ENCODE data around the gene ALG14. TPM values are rescaled to one million over a fixed set of nuclear protein-coding genes. Genes with fewer than 3 reads are reported as not detected.

ALG14 gene
- total and polyA plus RNA-seq, 2 donors (not counting 3 experiments of a cell fraction or from before 2014, with no cell fraction given), result 2.6 to 8.6 TPM

- intact Hi-C loops (cut with micrococcal nuclease) (no loop called here), dilution Hi-C loops (cut with MboI; ENCODE audit: extremely low pct_ligation_motif_present, low sequenced_read_pairs) (loop anchor here (25.0 kb wide), 1 partner anchor 122 kb away; no protein-coding TSS in a partner anchor)
- Histone ChIP-seq H3K9me3 (replicated peaks; ENCODE audit: control insufficient read depth, insufficient read depth, low read length) (no peaks in the 10 kb centered on the region), H3K9ac (replicated peaks; ENCODE audit: extremely low read depth, insufficient read depth, low read length) (no peak overlapping the region), H3K27me3 (ENCODE audit: control insufficient read depth in 2 of 2, insufficient read depth in 2 of 2, low read length in 2 of 2) (no peaks in the 10 kb centered on the region), H3K36me3 (ENCODE audit: control insufficient read depth in 2 of 2, extremely low read depth in 1 of 2, insufficient read depth in 2 of 2, low read length in 2 of 2) (no peaks in the 10 kb centered on the region), H3K4me2 (ENCODE audit: insufficient read depth, low read length) (no peak overlapping the region), H3K79me2 (ENCODE audit: control insufficient read depth, insufficient read depth, low read length) (no peaks in the 10 kb centered on the region), H3K4me3 (replicated peaks in 1 of 3; ENCODE audit: insufficient read depth in 1 of 3, low read depth in 1 of 3, low read length in 3 of 3) (no peak overlapping the region), H3K27ac (ENCODE audit: insufficient read depth, low read depth, low read length) (no peak overlapping the region), H2AFZ (ENCODE audit: low read depth, low read length) (no peak overlapping the region), H3K4me1 (ENCODE audit: control insufficient read depth, extremely low read depth, insufficient read depth, low read length) (no peaks in the 10 kb centered on the region), H4K20me1 (replicated peaks; ENCODE audit: control insufficient read depth, extremely low read depth, insufficient read depth, low read length) (no peaks in the 10 kb centered on the region), H3K9me1 (replicated peaks; ENCODE audit: control insufficient read depth, extremely low read depth, insufficient read depth, low read length) (no peaks in the 10 kb centered on the region)
- no peak for TF ChIP-seq POLR2AphosphoS5 (IDR thresholded peaks at IDR 0.05; ENCODE audit: insufficient read depth, low read depth, low read length)
- no peak for TF ChIP-seq POLR2A (IDR thresholded peaks at IDR 0.05; ENCODE audit: low read depth, low read length)
- TF ChIP-seq JUN (IDR thresholded peaks at IDR 0.05; ENCODE audit: borderline replicate concordance, insufficient read depth, insufficient read length, low read depth), result no peak
- TF ChIP-seq GATA2 (IDR thresholded peaks at IDR 0.05; ENCODE audit: insufficient read depth, insufficient read length, low read depth, low read length), result no peak
- TF ChIP-seq, protein P1, sequence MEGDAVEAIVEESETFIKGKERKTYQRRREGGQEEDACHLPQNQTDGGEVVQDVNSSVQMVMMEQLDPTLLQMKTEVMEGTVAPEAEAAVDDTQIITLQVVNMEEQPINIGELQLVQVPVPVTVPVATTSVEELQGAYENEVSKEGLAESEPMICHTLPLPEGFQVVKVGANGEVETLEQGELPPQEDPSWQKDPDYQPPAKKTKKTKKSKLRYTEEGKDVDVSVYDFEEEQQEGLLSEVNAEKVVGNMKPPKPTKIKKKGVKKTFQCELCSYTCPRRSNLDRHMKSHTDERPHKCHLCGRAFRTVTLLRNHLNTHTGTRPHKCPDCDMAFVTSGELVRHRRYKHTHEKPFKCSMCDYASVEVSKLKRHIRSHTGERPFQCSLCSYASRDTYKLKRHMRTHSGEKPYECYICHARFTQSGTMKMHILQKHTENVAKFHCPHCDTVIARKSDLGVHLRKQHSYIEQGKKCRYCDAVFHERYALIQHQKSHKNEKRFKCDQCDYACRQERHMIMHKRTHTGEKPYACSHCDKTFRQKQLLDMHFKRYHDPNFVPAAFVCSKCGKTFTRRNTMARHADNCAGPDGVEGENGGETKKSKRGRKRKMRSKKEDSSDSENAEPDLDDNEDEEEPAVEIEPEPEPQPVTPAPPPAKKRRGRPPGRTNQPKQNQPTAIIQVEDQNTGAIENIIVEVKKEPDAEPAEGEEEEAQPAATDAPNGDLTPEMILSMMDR (IDR thresholded peaks at IDR 0.05; ENCODE audit: extremely low read depth in 1 of 2, insufficient read depth in 1 of 2, low read depth in 1 of 2, low read length in 2 of 2), result no peak
- POLR2A ChIA-PET, result no interaction called here
- CTCF ChIA-PET, result interaction anchor here (0.6 to 2.5 kb wide), 3 partner anchors 9 to 180 kb away, joined by 3 to 7 read pairs (median 4); no protein-coding TSS in a partner anchor
- no peak for FAIRE-seq
- DNase-seq (ENCODE audit: low read depth, low spot score), result no peak
- BruUV-seq (replicated peaks), result no TSS peak
These were observed 38.2 kb downstream of the ALG14 start for GRCh38 chr1:95034506-95034905.

DNA sequence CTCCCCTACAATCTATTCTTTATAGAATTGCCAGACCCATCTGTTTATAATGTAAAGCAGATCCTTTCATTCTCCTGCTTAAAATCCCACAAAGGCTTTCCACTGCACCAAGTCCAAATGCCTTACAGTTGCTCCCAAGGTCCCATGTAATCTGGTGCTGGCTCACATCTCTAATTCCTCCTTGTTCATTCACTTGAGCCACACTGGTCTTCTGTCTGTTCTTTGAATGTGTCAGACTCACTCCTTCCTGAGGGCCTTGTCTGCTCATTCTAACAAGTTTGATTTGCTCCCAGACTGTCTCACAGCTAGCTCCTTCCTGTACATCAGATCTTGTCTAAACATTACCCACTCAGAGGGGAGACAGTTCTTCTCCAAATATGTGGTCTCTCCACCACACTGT lies 38.9 kb downstream of the ALG14 start:
- ChIA-PET CTCF (interaction anchor here (0.7 to 2.5 kb wide), 3 partner anchors 8 to 179 kb away, joined by 4 to 7 read pairs (median 6); no protein-coding TSS in a partner anchor), POLR2A (no interaction called here)
- no TSS peak for BruUV-seq (replicated peaks)
- FAIRE-seq (no peak), DNase-seq (ENCODE audit: low read depth, low spot score) (no peak)
- dilution Hi-C loops (cut with MboI; ENCODE audit: extremely low pct_ligation_motif_present, low sequenced_read_pairs) (loop anchor here (25.0 kb wide), 1 partner anchor 122 kb away; no protein-coding TSS in a partner anchor), intact Hi-C loops (cut with micrococcal nuclease) (no loop called here)
- Histone ChIP-seq H3K27ac (ENCODE audit: insufficient read depth, low read depth, low read length) (no peak overlapping the region), H3K4me3 (replicated peaks in 1 of 3; ENCODE audit: insufficient read depth in 1 of 3, low read depth in 1 of 3, low read length in 3 of 3) (no peak overlapping the region), H3K9me3 (replicated peaks; ENCODE audit: control insufficient read depth, insufficient read depth, low read length) (no peaks in the 10 kb centered on the region), H3K36me3 (ENCODE audit: control insufficient read depth in 2 of 2, extremely low read depth in 1 of 2, insufficient read depth in 2 of 2, low read length in 2 of 2) (no peaks in the 10 kb centered on the region), H3K9ac (replicated peaks; ENCODE audit: extremely low read depth, insufficient read depth, low read length) (no peak overlapping the region), H3K79me2 (ENCODE audit: control insufficient read depth, insufficient read depth, low read length) (no peaks in the 10 kb centered on the region), H4K20me1 (replicated peaks; ENCODE audit: control insufficient read depth, extremely low read depth, insufficient read depth, low read length) (no peaks in the 10 kb centered on the region), H3K4me2 (ENCODE audit: insufficient read depth, low read length) (no peak overlapping the region), H2AFZ (ENCODE audit: low read depth, low read length) (no peak overlapping the region), H3K27me3 (ENCODE audit: control insufficient read depth in 2 of 2, insufficient read depth in 2 of 2, low read length in 2 of 2) (no peaks in the 10 kb centered on the region), H3K4me1 (ENCODE audit: control insufficient read depth, extremely low read depth, insufficient read depth, low read length) (no peaks in the 10 kb centered on the region), H3K9me1 (replicated peaks; ENCODE audit: control insufficient read depth, extremely low read depth, insufficient read depth, low read length) (no peaks in the 10 kb centered on the region)
- TF ChIP-seq JUN (IDR thresholded peaks at IDR 0.05; ENCODE audit: borderline replicate concordance, insufficient read depth, insufficient read length, low read depth), result no peak
- no peak for TF ChIP-seq POLR2AphosphoS5 (IDR thresholded peaks at IDR 0.05; ENCODE audit: insufficient read depth, low read depth, low read length)
- no peak for TF ChIP-seq GATA2 (IDR thresholded peaks at IDR 0.05; ENCODE audit: insufficient read depth, insufficient read length, low read depth, low read length)
- TF ChIP-seq POLR2A (IDR thresholded peaks at IDR 0.05; ENCODE audit: low read depth, low read length), result no peak

All from endothelial cell of umbilical vein (primary cell).